ENCODE data around the gene HOXD8.

The HOXD8 gene

DNA sequence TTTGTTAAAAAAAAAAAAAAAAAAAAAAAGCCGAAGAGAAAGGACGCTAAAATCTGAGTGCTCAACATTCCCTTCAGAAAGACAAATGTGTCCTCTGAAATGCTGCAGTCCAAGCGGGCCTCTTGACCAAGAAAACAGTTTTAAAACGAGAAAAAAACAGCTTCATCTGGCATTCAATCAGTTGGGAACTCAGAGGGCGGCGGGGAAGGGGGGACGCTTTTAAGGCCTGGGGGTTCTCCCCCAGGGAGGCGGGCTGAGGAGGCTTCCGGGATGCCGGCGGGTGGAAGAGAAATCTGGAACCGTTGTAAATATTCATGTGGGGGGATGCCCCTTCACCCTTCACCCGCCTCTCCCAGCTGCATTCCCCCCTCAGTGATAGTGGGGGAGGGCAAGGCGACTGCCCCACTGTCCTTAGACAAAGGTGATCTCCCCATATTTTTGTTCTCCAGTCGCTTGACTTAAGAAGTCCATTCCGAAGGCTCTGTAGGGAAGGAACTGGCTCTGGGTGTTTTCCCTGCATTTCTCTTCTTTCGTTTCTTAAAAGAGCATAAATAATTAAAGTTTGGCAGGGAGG is 25.7 kb upstream of the HOXD8 start:
- DNase-seq (ENCODE audit: low spot score) = no peak

DNA sequence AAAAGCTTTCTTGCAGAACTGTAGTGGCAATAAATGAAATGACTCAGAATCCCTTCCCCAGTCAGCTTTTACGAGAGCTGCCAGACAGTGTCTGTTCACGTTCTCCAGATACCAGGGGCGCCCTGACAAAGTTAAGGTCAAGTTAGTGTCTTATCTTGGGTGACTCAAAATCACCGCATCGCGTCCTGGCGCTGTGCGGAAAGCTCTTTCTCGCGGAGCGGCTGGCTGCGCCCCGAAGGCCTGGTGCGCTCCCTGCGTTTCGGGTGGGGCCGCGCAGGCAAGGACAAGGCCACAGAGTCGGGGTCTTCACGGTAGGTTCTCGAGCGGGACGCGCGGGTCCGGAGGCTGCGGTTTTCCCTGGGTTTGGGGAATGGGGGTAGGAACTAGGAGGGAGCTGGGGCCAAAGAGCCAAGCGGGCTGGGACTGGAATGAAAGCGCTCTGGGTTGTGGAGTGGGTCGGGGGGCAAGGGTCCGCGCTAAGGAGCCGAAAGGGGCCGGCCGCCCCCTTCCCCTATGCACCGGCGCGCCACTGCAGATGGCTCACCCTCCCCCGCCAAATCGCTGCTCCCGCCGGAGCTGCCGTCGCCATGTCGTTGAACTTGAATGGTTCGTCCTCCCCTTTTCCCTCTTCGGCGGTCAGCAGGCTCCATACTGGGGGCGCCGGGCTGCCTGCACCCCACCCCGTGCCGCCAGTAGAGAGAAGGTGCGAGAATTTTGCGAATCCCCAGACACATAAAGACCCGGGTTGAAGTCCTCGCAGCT is 25.0 kb upstream of the HOXD8 start:
- no peak for DNase-seq (ENCODE audit: low spot score)

DNA sequence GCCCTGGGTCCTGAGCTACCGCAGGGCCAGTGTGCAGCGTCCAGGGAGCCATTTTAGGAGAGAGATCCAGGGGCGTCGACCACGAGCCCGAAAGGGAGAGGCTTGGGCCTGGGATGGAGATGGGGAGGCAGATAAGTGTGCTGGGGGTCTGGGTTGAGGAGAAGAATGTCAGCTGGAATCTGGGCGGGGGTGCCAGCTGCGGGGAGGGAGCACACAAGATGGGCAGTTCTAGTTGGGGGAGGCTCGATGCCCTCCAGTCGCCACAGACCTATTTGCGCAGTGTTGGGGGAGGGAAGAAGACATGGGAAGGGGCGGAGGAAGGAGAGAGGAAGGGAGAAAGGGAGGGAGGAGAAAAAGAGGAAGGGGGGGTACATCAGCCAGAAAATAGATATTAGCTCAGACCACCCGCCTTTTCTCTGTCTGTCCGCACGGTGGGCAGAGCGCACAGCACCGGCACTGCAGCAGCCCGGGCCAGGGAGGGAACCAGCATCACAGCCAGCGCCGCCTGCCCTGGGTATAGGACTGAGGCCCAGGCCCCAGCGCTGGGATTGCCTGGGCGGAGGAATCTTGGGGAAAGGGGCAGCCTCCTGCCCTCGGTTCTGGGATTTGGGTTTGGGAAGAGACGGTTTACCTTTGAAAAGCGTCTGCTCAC is 24.3 kb upstream of the HOXD8 start:
- DNase-seq (ENCODE audit: low spot score) = no peak

DNA sequence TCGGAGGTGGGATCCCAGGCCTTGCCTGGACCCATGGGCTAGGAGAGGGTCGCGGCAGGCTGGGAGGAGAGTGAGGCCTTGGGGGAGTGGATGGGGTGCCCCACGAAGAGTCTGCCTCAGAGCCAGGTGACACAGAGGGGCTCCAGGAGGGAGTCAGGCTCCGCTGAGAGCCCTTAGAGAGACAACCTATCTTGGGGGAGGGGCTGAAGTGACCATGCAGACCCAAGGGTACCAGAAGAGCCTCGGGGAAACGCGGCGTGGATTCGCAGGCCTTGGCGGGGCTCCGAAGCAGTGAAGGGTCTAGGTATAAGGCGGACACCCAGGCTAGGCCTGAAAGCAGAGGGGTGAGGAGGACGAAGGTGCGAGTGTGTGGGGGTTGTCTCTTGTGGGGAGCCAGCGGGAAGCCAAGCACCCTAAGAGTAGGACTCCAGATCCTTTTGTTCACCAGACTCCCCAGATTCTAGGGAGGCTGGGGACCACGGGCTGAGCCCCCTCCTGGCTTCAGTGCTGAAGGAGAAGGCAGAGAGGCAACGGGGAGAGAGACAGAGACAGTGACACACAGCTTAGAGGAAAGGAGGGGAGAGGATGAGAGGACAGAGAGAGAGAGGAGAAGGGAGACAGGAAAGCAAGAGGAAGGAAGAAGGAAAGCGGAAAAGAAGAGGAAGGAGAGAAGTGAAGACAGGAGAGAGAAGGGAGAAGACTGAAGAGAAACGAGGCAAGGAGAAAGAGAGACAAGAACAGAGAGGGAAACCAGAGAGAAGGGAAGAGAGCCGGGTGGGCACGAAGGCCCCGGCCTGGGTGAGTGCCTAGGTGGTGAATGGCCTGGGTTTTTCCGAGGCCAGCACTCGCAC is 23.6 kb upstream of the HOXD8 start:
- no peak for DNase-seq (ENCODE audit: low spot score)

DNA sequence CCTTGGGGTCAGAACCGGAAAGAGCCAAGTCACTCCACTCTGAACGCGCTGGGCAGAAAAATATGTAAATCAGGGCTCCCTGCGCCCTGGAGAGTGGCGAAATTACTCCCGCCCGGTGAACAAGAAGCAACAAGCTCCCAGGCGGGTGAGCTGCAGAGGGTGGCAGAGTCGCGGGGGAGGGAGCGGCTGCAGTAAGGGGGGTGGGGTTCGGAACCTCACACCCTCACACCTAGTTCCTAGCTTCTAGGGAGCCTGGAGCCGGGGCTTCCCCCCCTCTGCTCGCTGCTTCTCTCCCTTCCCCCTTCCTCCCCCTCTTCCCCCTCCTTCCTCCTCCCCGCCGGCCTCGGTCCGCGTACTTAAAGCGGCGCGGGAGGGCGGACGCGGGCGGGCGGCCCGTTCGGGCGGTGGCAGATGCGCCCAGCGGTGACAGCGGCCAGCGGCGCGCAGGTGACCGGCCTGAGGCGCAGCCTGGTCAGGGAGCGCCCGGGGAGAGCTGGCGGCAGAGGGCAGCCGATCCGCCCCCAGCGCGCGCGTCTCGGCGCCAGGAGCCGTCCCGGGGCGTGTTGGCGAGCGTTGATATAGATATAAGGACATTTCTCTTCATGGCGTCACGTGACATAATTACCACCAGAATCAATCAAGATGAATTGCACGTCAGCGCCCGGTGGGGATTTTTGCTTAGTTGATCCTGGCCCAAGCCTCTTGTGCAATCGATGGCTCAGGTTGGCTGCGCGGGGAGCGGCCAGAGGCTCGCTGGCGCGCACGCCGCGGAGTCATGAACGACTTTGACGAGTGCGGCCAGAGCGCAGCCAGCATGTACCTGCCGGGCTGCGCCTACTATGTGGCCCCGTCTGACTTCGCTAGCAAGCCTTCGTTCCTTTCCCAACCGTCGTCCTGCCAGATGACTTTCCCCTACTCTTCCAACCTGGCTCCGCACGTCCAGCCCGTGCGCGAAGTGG is 22.6 kb upstream of the HOXD8 start, which contains the start of gene HOXD11:
Gene HOXD11, plus strand, starts transcription at position 700 of the 959 bp plus-strand sequence. Its CDS starts 76 bp downstream, at position 776.
- DNase-seq (ENCODE audit: low spot score) = no peak

DNA sequence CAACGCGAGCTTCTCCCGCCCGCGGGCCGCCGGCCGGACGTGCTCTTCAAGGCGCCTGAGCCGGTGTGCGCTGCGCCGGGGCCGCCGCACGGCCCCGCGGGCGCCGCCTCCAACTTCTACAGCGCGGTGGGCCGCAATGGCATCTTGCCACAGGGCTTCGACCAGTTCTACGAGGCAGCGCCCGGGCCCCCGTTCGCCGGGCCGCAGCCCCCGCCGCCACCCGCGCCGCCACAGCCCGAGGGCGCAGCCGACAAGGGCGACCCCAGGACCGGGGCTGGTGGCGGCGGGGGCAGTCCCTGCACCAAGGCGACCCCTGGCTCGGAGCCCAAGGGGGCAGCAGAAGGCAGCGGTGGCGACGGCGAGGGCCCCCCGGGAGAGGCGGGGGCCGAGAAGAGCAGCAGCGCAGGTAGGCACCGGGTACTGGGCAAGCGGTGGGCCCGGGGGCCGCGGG is 21.7 kb upstream of the HOXD8 start:
- DNase-seq (ENCODE audit: low spot score) = no peak

DNA sequence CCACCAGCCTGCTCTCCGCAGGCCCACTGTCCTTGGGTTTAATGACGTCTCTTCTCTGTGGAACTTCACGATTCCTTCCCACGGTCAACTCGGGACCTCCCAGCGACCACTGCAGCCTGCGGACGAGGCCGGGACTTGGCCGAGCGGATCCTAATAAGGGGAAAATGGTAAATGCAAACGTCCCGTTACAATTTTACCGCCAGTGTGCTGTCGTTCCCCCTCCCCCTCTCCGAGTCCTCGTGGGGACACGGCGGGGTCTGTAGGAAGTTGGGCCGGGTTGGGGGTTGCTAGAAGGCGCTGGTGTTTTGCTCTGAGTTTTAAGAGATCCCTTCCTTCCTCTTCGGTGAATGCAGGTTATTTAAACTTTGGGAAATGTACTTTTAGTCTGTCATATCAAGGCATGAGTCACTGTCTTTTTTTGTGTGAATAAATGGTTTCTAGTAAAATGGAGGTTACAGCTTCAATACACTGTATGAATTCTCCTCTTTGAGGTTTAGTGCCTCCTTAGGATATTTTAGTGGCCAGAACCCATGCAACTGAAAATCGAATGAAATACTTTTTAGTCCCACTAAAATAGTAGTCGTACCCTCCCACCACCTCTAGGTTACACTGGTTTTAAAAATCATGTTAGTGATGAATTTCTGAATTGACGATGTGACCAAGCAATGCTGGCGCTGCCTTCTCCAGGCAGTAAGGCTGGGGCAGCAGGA is 20.2 kb upstream of the HOXD8 start:
- no peak for DNase-seq (ENCODE audit: low spot score)

DNA sequence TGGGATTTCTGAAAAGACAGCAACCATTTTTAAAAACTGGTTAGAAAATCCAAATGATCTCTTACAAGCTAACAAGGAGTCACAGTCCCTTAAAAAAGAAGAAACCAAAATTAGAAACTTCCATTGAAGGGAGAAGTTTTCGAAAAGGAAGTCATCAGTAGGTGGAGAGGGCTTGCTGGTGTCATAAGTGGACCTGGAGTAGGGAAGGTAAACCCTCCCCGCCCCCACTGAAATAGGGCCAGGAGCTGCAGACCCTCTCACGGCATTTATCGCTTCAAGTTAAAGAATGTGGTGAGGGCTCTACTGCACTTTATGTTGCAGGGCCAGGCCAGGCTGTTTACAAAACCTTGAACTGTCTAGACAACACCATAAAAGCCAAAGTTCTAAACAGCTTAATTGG is 19.6 kb upstream of the HOXD8 start:
- DNase-seq (ENCODE audit: low spot score) = no peak

DNA sequence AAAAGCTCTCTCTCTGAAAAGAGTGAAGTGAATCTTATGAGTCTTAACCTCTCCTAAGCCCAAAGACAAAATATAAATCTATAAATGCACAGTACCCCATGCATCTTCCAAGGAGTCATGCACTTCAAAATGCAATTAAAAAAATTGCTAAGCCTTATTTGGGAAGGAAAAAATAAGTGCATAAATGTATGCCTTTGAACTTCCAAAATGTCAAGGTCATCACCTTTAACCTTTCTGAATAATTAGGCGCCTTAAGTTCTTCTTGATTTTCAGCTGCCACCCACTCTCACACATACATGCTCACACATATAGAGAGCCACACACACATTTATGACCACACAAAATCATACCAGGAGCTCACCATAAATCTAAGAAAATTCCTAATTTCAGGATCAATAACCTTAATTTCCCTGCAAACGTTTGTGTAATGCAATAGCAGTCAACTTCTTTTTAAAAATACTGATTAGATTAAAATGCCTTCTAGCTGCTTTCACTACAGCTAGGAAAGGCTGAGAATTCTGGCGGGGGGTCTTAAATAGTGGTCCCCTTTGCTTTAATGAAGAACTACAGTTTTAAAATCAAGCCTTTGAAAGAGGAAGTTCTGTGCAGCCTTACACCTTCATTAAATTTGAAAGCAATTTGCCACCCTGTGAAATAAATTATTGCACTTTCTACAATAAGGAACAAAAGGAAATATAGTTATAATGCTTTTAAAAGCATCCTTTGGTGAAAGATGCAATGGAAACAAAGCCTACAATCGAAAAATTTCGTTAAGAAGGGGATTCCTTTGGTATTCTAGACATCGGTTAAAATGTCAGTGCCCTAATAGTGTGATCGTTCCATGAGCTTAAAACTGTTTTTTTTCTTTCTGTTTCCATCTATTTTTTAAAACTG is 18.8 kb upstream of the HOXD8 start:
- DNase-seq (ENCODE audit: low spot score) = no peak

DNA sequence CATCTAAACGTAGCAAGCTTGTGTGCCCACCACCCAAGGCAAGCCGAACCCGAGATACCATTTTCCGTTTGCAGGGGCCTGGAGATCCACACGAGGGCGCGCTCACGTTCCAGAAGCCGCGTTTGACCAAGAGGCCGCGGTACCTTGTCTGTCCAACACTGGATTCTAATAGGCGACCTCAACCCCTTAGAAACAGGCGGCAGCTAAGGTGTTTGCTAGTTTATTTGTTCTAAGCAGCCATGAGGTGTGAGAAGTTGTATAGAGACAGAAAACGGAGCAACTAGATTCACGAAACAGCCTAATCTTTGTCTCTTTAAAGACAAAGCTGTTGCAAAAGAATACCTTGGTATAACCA is 18.2 kb upstream of the HOXD8 start:
- DNase-seq (ENCODE audit: low spot score) = peak; percentile 31

DNA sequence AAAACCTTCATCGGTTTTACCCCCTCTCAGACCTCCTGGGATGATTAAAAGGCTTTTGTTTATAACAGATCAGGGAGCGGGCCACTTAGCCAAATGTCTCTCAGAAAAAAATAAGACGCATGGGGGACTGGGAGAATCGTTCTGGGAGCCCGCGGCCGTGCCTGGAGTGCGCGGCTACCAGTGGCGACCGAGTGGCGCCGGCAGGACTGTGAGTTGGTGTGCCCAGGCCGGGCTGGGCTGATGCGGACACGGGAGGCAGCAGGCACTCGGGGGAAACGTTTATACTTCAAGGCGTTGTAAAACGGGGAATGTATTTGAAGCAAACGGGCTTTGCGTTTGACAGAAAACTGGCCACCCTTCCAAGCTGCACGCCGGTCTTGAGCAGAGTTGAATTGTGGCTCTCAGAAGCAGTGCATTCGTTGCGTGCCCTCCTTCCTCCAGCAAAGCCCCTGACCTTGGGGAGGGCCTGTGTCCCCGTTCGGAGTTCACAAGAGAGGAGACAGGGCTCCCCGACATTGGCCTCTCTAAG is 17.6 kb upstream of the HOXD8 start:
- no peak for DNase-seq (ENCODE audit: low spot score)

DNA sequence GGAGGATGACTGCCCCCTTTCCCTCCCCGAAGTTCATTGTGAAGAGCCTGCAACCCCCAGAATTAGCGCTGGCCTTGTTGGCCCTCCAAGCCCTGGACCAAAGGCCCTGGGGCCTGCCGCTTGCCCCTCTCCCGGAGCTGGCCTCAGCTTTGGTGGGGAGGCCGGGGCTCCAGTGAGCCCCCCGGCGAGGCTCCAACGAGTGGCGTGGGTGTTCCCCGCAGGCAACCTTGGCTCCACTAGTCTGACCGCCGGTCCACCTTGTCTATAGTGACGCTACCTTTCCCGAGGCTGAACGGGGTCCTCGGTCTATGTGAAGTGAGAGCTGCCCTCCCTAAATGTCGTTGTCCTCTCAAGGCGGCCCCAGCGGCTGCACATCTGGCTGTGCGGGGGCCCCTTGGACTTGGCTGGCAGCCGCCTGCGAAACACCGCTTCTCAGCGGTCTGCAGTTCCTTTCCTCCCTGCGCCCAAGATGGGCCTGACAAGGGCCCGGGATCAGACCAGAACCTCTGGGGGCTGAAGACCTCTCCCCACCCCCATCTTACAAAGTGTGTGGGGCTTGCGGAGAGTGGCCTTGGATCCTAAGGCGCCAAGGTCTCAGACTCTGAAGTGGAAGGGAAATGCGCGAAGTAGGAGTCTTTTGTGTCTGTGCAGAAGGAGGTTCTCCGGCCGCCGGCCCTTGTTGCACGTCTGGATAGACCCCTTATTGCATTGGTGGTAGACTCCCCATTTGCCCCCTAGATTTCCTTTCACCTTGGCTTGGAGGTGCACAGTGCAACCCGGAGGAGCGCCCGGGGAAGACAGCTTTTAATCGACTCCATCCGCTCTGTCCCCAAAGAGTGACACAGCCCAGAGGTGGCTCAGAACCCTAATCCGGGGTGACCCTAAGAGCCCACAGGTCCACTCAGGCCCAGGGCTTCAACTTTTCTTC is 16.9 kb upstream of the HOXD8 start:
- no peak for DNase-seq (ENCODE audit: low spot score)

DNA sequence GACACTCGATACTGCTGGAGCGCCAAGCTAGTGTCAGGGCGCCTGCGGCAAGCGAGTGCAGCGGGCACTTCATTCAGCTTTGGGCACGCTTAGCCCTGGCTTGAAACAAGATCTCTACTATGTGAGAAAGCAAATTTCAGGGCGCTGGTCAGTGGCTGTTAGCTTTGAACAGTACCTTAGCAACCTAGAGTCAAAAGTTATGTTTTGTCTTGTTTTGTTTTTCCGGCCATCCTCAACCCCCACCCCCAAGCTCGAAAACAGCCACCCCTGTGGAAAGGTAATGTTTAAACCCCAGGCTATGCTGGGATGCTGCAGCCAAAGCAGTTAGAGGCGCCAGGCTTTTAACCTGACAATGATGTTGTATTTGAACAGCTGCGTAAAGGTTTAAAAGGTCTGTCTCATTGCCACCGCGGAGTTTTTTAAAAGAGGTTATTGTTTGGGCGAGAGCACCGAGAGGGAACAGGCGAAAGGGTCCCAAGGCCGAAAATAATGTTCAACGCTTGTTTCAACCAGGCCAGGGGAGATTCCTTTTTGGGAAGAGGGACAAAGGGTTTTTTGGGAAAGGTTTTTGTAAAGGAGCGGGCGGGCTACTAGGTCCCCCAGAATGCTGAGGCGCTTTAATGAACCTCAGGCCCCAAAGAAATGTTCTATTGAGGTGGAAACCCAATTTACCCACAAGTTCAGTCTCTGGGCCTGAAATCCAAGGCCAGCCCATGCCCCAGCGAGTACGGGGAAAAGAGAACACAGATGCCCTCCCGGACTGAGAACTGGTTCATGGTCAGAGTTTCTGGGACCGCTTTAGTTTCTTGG is 15.2 kb upstream of the HOXD8 start:
- no peak for DNase-seq (ENCODE audit: low spot score)

DNA sequence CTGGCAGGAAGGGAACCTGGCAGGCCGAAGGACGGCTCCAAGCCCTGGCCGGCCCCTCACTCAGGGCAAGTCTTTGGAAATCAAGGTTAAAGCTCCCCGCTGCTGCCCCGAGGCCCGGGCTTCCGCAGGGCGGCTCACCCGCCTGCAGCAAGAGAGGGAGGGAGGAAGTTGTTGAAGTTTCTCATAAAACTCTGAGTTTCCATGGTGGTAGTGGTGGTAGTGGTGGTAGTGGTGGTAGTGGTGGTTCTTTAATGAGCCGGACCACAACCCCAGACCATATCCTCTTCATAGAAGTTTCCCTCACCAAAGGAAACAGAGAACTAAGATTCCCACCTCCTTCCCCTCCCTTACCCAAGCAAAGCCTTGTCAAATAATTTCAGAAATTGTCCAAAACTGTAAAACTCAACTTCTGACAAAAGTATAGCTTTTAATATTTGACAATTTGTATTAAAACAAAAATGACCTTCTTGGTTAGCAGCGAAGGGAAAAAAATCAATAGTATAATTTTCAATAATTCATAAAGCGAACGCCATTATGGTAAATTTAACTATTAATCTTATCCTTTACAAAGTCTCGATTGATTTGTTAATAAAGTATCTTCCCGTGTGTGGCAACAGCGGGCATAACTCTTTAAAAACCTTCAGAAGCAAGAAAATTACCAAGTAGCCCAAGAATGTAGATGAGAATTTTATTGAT is 14.4 kb upstream of the HOXD8 start:
- DNase-seq (ENCODE audit: low spot score) = no peak

DNA sequence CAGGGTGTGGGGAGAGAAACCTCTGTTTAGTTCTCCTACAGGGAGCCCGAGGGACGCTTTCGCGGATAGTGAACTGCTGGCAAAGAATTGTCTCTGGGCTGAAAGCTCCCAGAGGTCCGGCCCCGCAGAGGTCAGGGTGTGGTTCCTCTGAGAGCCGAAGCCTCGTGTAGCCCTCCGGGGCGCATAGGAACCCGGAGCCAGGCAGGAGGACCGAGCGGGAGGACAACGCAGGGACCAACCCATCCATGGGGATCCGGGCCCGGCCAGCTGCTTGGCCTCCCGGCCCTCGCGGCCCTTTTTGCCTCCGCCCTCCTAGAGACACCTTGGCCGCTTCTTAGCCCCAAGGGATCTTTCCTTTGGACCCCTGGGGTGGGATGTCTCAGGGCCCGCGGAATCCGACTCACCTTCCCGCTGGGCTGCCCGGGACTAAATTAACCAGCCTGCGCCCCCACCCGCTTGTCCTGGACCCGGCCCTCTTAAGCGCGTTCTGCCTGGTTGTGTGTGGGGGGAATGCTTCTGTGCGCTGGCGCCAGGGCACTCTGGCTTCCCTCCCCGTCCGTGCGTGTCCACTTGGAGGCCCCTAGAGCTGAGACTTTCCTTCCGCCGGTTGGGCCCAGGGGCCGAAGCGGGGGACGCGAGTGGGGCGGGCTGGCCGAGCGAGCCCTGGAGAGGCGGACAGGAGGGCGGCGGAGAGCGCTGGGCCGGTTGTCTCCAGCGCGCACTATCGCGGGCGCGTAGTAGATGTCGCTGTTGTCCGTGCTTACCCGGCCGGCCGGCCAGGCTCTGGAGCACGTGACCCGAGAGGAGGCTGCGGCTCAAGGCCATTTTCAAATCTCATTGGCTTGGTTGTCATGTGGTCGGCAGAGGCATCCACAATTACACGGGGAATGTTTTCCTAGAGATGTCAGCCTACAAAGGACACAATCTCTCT is 13.4 kb upstream of the HOXD8 start, which contains the start of gene HOXD10:
Gene HOXD10, plus strand, starts transcription at position 896 of the 931 bp plus-strand sequence. CDS start 56 bp downstream, outside the sequence.
- DNase-seq (ENCODE audit: low spot score) = no peak

Data from activated CD4-positive, alpha-beta T cell treated with anti-CD3 and anti-CD28 coated beads, Interleukin-2, Interleukin-4, amounts not matched to agents 100 ng/mL and 50 ng/mL, durations not matched to agents 16 hours and 8 hours (primary cell).